Stimulated activated CD4-positive, alpha-beta T cell treated with anti-CD3 and anti-CD28 coated beads, Interleukin-4, amount 100 ng/mL, for 4 hours (primary cell): ENCODE data around the gene INPP5E.

Source experiments
- DNase-seq, 2 experiments: peaks; one replicate each; pipeline ENCODE4 v3.0.0-alpha.2; 2020

The INPP5E gene, protein sequence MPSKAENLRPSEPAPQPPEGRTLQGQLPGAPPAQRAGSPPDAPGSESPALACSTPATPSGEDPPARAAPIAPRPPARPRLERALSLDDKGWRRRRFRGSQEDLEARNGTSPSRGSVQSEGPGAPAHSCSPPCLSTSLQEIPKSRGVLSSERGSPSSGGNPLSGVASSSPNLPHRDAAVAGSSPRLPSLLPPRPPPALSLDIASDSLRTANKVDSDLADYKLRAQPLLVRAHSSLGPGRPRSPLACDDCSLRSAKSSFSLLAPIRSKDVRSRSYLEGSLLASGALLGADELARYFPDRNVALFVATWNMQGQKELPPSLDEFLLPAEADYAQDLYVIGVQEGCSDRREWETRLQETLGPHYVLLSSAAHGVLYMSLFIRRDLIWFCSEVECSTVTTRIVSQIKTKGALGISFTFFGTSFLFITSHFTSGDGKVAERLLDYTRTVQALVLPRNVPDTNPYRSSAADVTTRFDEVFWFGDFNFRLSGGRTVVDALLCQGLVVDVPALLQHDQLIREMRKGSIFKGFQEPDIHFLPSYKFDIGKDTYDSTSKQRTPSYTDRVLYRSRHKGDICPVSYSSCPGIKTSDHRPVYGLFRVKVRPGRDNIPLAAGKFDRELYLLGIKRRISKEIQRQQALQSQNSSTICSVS

DNA sequence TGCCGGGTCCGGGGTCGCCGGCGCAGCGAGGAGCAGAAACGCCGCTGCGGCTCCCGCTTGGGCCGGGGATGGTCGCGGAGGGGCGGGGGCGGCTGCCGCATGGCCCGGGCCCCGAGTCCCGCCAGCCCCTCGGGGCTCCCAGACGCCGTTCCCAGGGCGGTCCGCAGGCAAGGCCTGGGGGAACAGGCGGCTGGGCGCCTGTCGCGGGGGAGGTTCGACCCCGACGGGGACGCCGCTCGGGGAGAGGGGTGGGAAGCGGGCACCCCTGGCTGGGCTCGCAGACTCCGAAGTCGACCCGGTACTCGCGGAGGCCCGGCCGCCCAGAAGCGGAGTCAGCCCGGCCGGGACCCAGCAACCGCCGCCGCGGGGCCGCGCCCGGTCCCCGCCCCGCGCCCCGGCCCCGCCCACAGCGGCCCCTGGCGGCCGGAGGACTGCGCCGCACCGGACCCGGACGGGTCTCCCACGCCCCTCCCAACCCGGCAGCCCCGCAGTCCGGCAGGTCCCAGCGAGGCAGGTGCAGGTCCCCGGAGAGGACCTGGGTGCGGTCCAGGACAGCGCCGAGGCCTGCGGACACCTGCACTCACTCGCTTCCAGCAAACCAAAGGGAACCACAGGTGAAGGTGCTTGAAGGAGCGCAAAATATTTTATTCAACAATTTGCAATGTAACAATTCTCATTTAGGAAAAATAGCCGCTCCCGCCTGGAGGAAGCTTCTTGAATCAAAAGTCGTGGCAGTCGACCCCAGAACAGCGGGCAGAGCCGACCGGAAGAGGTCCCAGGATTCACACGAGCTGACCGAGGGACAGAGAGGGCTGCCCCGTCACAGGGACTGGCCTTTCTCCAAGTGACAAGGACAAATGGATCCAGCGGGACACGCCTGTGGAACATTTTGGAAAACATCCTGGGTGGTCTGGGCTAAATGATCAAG is at the start of gene INPP5E:
TSS of gene INPP5E (minus strand) at position 365 of the 928 bp plus-strand sequence. CDS start 426 bp downstream, outside the sequence.
- DNase-seq, result peak; percentile 70 to 91

DNA sequence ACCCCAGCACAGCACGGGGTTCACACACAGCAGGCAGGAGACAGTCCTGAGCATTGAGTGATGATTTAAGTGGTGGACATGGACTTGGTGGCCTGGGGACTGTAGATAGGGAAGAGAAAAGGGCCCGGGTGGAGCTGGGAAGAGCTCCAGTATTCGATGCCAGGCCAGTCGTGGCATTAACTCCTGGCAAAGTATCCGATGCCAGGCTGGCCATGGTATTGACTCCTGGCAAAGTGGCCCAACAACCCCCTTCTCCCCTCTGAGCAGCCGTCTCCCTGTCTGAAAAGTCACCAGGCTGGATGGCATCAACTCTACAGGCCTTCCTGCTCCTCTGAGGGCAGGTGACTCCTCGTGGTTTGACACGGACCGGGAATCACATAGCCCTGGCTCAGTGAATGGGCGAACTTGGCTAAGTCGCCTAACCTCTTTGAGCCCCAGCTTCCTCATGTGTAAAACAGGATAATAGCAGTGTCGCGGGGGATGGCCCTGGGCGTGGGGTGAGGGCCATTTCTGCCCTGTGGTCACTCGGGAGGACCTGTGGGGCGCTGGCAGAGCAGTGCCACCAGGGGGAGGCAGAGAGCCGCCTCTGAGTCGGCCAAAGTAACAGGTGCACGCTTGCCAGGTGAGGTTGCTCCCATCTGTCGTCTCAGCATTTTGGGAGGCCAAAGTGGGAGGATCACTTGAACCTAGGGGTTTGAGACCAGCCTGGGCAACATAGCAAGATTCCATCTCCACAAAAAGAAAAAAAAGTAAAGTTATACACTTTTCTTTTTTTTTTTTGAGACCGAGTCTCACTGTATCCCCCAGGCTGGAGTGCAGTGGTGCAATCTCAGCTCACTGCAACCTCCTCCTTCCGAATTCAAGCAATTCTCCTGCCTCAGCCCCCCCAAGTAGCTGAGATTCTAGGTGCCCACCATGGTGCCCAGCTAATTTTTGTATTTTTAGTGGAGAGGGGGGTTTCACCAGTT is 48.9 kb upstream of the INPP5E start:
- peak; percentile 66 to 75 for DNase-seq

DNA sequence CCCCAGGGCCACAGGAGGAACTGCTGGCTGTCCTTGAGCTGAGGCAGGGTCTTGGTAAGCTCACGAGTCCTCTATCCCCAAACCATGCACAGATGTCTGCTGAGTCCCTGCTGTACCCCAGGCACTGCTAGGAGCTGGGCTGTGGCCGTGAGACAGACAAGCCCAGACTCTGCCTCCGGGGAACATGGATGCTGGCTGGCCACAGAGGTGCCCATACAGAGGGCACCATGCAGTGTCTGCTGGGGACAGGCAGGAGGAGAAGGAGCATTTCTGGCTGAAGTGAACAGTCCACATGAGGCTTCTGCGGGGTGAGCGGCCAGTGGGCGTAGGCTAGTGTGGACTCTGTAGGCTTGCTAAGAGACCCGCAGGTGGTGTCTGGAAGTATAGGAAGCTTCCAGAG is 48.0 kb upstream of the INPP5E start:
- DNase-seq, result no peak

DNA sequence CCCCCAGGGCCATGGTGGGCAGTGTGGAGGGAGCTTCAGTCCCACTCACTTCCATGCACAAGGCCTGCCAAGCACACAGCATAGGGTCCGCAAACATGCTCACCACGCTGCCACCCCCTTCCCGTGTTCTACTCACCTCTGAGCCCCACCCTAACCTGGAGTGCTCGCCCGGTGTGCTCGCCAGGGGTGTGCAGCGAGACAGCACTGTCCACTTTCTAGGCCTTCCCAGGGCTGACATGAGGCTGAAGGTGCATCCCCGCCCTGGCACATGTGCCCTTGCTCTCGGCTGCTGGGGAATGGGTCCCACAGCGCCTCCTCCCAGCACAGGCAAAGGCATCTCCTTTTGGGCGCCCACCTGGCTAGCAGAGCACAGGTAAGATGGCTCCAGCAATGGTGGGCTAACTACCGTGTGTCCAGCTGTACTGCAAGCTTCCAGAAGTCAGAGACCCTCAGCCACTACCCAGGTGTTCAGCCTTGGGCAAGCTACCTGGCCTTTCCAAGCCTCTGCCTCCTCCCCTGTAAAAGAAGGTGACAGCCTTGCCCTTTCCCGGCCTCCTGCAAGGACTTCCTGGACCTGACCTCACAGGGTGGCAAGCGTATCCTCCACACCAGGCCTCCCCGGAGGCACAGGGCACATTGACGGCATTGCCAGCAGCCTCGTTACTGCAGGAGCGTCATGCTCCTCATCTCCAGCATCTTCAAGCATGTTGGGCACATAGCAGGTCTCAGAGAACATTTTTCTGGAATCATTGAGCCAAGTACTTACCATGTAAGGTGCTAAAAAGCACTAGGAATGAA is 47.4 kb upstream of the INPP5E start:
- no peak for DNase-seq

DNA sequence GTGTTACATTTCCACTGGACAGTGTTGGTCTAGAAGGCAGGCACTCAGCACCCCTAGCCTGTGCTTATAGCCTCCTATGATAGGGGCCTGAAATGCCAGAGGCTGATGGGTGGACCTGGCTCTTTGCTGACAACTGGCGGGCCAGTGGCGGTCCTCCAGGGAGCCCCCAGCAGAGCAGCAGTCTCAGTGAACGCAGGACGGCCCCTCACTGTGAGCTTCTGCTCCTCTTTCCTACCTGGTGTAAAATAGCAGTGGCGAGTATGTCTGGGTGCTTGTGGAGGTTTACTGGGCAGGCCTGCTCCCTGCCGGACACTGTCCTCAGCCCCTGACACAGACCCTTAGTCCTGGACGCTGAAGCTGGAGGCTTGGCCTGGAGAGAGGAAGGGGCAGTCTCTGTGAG is 46.5 kb upstream of the INPP5E start:
- no peak for DNase-seq

DNA sequence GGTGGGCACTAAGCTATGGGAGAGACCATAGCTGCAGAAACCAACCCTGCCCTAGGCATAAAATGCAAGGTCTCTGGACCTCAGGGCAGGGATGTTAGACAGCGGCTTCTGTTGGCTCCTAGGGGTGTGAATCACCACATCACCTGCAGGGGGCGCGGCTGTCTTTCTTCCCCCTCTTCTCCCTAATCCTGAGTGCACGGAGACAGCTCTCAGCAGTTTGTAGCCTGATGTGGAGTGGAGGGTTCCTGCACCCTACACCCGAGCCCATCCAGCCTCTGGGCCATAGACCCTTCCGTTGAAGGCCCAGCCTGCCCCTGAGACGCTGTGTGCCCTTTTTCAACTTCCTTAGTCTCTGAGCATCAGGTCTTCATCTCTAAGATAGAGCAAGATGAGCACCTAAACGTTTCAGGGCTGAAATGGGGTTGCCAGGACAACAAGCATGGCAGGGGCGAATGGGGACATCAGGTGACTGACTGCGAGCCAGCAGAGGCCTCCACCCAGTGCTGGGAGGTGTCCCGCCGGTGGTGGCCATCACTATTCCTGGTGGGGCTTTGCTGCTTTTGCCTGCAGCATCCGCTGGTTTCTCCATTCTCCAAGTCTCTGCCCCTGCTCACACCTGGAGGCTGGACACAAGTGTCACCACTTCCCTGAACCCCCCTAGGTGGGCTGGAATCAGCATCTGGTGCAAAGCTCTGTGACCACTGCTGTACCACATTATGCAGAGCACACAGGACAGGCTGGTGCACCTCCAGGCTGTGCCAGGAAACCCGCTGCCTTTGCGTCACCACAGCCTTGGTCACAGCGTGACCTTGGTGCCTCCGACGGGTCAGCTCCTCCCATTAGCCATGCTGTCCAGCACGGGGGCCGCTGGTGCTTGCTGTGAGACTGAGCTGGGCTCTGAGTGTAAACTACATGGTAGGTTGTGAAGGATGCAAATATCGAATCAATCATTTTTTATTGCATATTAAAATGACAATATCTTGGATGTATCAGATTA is 45.7 kb upstream of the INPP5E start:
- DNase-seq, result peak; percentile 74 to 80

DNA sequence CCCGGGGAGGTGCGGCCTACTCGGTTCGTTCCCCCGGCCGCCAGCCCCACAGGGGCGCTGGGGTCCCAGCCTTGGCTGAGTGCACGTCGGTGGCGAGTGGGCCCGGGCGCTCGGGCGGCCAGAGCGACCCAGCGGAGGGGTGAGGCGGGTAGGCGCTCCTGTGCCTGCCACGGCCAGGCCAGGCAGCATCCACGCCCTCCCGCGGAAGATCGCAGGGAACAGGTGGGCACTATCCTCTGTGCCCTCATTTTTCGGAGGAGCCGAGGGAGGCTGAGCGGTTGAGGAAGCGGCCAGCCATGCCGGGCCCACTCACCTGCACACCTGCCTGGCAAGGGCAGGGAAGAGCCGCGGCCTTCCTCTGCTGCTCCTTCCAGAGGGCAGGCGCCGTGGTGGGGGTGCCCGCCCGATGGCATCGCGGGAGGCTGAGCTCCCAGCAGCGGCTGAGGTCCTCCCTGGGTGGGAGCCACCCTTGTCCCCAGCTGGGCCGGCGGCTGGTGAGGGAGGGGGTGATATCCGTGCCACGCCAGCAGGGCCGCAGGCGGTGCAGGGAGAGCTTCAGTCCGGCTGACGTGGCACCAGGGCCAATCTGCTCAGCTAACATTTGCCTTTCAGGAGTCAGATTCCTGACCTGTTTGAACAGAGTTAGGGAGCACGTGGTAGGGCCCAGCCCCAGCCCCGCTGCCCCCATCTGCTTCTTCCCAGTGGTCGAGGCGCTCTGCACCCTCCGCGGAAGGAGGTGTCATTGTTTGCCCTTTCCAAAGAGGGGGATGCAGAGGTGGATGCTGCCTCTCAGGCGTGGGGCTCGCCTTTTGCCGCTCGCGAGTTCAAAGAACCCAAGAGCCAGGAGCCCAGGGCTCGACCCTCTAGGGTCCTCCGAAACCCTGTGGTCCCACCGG is 44.8 kb upstream of the INPP5E start:
- peak in 1 of 2 experiments; percentile 6 for DNase-seq

DNA sequence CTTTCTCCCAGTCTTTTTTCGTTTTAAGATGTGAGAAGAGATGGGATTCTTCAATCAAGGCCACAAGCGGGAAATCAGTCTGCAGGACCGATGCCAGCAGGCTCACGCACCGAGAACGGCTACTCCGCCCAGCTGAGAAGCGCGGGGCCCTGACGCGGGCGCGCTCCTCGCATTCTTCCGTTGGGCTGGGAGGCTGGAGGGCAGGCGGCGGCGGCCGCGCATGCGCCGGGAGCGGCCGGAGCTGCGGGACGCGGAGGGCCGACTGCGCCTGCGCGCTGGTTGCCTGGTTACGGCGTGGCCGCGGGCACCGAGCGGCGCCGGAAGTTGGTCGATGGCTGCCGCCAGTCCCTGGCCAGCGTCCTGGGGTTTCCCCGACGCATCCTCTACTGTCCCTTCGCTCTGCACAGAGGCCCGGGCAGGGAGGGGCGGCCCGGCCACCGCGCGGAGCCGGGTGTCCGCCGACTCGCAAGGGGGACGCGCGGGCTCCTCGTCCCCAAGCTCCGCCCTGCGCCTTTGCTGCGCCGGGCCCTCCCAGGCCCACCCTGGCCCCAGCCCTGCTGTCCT is 44.0 kb upstream of the INPP5E start:
- peak; percentile 89 to 97 for DNase-seq

DNA sequence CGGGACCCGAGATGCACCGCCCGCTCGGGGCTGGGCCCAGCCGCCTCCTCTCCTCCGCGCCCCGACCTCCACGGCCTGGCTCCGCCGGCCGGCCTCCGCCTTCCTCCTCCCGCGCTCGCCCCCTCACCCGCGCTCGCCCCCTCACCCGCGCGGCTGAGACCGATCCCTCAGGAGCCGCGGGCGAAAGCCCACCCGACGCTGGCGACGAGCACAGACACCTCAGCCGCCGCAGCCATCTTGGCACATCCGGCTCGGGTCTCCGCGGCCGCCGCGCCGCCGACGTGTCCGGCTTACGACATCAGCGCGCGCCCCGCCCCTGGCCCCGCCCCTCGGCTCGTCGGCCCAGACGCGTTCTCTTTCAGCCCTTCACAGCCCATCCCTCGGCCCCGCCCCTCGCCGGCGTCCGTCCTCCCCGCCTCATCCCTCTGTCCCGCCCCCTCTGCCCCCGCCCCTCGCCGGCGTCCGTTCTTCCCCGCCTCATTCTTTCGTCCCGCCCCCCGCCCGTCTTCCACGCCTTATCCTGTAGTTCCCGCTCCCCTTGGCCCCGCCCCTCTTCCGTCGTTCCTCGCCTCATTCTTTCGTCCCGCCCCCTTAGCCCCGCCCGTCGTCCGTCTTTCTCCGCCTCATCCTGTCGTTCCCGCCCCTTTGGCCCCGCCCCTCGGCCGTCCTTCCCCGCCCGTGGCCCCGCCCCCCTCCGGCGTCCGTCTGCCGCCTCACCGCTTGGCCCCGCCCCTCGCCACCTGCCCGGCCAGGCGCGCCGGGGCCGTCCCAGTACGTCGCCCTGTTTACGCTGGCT is 43.3 kb upstream of the INPP5E start, which contains the start of gene SEC16A:
TSS of gene SEC16A (minus strand) at position 248 of the 796 bp plus-strand sequence. CDS start 5,425 bp downstream, outside the sequence.
- peak; percentile 98 to 100 for DNase-seq

DNA sequence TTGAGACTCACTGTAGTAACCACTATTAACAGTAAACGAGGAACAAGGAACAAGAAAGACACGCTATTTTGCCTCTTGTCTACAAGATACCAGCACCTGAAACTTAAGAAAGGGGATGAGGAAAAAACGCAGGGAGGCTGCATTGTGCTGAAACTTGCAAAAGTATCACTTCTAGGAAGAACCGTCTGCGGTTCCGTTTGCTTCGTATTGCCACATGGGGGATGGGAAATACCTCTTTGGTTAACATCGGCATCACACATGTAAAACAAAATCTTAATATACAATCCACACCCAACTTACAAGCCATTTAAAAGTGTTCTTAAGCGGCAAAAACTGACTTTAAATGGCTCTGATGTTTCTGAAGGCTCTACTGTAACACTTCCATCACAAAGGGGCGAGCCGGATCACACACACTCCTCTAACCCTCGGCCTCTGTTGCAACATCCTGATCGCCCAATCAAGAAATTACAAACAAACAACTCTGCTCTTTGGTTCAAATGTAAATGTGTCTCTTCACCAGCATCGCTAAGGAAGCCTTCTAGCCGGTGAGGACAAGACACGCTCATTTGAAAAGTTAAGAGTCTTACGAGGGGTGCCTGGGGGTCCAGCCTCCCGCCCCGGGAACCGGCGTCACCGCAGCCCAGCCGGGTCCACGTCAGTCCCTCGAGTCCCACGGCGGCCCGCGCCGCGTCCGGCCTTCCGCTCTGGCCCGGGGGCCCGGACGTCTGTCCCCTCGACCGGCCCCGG is 42.6 kb upstream of the INPP5E start:
- DNase-seq, result peak in 1 of 2 experiments; percentile 37

DNA sequence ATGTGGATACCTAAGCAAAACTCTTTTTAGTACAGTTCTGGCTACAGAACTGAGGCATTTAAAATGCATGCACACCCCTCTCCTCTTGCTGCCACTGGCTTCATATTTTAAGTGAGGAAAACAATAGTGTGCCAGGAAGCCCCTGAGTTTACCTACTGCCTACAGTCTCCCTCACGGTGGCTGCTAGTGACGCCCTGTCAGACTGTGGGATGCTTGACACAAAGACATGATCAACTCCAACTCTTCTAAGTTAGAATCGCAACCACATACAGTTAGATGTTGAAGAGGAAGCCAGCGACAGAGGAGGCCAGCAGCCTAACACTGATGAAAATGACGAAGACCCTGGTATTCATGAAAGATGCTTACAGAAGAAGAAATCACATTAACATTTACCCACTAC is 41.9 kb upstream of the INPP5E start:
- DNase-seq, result no peak

DNA sequence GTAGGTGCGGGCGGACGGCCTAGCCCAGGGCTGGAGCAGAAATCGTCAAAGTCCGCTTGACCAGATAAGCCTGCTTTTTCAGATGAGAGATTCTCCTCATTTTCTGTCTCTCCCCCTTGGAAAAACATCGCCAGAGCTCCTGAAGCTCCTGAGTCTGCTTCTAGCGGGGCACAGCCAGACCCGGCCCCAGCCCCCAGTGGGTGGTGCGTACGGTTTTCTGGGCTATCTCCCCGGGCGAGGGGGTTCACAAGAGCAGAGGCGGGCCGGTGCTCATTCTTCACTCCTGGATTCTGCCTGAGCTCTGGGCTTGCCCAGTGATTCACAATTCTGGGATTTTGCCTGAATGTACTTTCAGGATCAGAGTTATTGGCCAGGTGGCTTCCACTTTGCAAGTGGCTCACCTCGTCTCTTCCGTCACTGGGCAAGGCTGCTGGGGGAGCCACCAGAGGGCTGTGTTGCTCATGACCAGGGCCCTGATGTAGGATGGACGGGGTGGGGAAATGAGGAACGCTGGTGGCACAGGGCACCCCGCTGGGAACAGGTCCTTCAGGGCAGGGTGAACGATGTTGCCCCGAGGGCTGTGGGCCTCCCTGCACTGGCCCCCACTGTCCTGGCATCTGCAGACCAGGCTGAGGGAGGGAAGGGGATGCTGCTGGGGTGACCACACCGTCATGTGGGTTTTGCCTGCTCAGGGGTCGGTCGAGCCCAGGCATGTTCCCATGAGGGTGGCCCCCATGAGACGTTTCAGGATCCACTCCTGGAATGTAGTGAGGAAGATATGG is 36.9 kb upstream of the INPP5E start:
- DNase-seq, result no peak

DNA sequence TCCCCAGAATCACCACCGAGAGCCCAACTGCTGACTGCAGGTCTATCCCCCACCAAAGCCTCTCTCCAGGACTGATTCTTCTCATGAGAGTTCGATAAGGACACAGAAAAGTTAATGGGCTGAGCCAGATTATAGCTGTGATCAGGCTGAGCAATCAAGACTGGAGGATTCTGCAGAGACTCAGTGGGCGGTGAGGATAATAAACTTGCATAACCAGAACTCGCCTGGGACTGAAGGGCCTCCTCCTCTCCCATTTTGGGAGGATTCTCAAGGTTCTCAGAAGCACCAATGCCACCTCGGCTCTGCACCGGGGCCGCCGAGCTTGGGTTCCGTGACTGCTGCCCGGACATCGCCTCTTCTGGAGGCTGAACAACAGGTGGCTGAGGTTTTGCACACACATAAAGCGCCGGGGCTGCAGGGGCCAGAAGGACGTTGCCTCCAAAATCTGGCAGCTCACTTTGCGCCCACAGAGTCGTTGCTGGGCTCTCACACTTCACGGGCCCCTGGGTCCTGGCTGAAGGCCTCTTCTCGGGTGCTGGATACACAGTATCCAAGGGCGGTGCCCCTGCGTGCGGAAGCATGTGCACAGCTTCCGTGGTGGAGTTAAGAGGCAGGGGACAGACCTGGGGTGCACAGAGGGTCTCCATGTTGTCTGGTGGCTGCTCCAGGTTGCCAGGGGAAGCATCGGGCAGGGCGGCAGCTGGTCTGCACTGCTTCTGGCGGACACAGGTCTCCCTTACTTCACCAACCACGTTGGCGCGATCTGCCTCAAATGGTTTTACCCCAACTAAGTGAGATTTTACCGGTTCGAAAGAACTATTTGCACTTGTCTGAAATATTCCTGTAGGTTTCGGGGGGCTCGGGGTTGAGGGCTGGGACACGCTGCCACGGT is 35.6 kb upstream of the INPP5E start:
- DNase-seq, result no peak

DNA sequence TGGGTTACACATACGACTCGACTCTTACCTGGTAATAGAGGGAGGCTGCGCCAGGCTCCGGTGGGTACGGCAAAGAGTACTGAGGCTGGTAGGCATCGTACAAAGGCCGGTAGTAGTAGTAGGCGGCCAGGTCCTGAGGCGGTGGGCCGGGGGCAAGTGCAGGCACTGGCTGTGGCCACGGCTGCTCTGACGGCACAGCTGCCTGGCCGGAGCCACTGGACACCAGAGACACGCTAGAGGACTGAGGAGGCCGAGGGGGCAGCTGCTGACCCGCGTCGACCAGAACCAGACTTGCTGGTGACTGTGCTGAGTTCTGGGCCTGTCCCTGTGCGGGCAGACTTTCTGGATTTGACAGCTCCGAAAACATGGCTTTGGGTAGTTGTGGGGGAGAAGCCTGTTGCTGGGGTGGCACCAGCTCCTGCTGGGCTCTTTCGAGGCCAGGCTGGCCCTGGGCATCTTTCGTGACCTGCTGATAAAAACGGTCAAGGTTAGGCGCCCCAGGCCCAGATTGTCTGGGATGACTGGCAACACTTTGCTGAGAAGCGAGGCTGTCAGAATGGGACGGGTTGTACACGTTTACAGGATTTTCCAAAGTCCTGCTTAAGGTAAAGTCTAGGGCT is 34.5 kb upstream of the INPP5E start:
- DNase-seq, result no peak
